G401 (cell line): ENCODE results near the gene AFMID. TPM values are rescaled to one million over a fixed set of nuclear protein-coding genes. Genes with fewer than 3 reads are reported as not detected.
"Not testable (repeated sequence)": the region's sequence is repeated elsewhere in the genome, so short reads cannot be mapped to it uniquely, and the experiment has no call there.

Experiments used
- DNase-seq: peaks from one replicate; pipeline ENCODE4 v3.0.0-alpha.2; 2015; ENCODE audit warnings: low spot score
- in situ Hi-C: cut with HindIII; loops from 2 replicates; pipeline ENCODE4 v1.10.0; 2016; ENCODE audit warnings: low sequenced_read_pairs, mixed read lengths
- total RNA-seq: library from RNA; depleted of rRNA; stranded (reverse); fragments of >200 nt; shearing (Covaris generic); gene quantifications from 2 replicates; pipeline ENCODE4 v1.2.3, GENCODE V29; 2014; rRNA removed

The AFMID gene
- total RNA-seq: 43.1 and 60.6 TPM in 2 replicates

- in situ Hi-C loops: no loop called here
- DNase-seq: peak; percentile 99
Measured at GRCh38 chr17:78186692-78187595, at the start of gene AFMID, which contains the start of gene TK1. Gene AFMID (plus strand): TSS chr17:78187362. CDS start chr17:78187371, 9 bp downstream. Gene TK1 (minus strand): TSS chr17:78187052. CDS start chr17:78186994, 58 bp downstream.

- in situ Hi-C loops: no loop called here
Measured at GRCh38 chr17:78137392-78138203, 49.6 kb upstream of the AFMID start.

GRCh38 chr17:78138204-78139060 lies 48.7 kb upstream of the AFMID start:
- in situ Hi-C loops: no loop called here
- DNase-seq: no peak

More at GRCh38 chr17:78137392-78138203, 49.6 kb upstream of the AFMID start:
- DNase-seq: no peak

- DNase-seq, in situ Hi-C loops: not testable (repeated sequence)
Measured at GRCh38 chr17:78139861-78140168, 47.3 kb upstream of the AFMID start.

GRCh38 chr17:78140169-78141051 lies 46.8 kb upstream of the AFMID start:
- DNase-seq: peak; percentile 65
- in situ Hi-C loops: no loop called here

- in situ Hi-C loops: no loop called here
- no peak for DNase-seq
Measured at GRCh38 chr17:78141437-78142118, 45.6 kb upstream of the AFMID start.

GRCh38 chr17:78142119-78142861 lies 44.9 kb upstream of the AFMID start:
- in situ Hi-C loops: no loop called here
- DNase-seq: no peak

GRCh38 chr17:78143214-78144146 lies 43.7 kb upstream of the AFMID start:
- no peak for DNase-seq
- in situ Hi-C loops: no loop called here

- DNase-seq: peak; percentile 40
- in situ Hi-C loops: no loop called here
Measured at GRCh38 chr17:78144147-78144719, 42.9 kb upstream of the AFMID start.

- in situ Hi-C loops: no loop called here
- DNase-seq: no peak
Measured at GRCh38 chr17:78144736-78145641, 42.2 kb upstream of the AFMID start.

GRCh38 chr17:78146471-78146869 lies 40.7 kb upstream of the AFMID start:
- DNase-seq: no peak
- in situ Hi-C loops: no loop called here

- in situ Hi-C loops: no loop called here
- DNase-seq: no peak
Measured at GRCh38 chr17:78146881-78147280, 40.3 kb upstream of the AFMID start.

- in situ Hi-C loops: no loop called here
- DNase-seq: no peak
Measured at GRCh38 chr17:78147315-78147998, 39.7 kb upstream of the AFMID start.

GRCh38 chr17:78148286-78149016 lies 38.7 kb upstream of the AFMID start:
- in situ Hi-C loops: no loop called here
- DNase-seq: no peak
